GM18499 (cell line): ENCODE results near the gene CTIF.
"Not testable (repeated sequence)": the region's sequence is repeated elsewhere in the genome, so short reads cannot be mapped to it uniquely, and the experiment has no call there.

Source experiments
- ATAC-seq: cut with Tn5 transposase; IDR thresholded peaks from one replicate; pipeline ENCODE4 v1.9.1; 2021; ENCODE audit warnings: moderate number of reproducible peaks; ENCODE audit not compliant: insufficient read depth, unreplicated experiment

Gene CTIF

DNA sequence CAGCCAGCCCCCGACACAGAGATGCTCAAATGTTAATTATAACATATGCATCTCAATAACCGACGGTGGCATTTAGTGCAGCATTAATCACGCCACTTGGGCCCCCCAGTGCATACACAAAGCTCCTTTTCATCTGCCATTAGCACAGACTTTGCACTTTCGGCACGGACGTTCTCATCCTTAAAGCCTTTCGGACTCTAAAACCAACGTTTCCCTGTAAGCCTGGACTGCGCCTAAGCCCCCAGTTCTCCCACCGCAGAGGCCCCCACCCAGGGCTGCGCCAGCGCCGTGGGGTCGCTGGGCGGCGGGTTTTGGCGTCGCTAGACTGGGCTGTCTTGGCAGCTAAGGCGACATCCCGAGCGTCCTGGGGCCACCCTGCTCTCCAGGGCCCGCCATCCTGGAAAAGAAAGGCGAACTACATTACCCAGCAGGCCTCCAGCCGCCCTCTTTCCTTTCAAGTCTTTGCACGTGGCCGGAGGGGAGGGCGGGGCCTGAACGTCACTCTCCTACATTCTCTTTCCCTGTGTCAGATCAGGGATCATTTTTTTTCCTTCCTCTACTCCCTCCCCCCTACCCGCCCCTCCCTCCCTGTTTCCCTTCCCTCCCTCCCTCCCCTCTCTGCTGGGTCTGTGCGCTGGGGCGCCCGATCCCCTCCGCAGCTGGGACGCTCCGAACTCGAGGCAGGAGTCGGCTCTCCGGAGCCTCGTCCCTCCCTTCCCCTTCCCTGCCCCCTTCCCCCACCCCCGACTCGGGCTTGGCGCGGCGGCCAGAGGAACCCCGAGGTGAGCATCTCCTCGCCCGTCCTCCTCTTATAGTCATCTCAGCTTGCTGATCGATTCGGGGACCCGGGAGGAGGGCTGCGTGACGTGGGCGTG, at the start of gene CTIF:
TSS of gene CTIF (plus strand) at position 501 of the 875 bp plus-strand sequence. CDS start 80,535 bp downstream, outside the sequence.
- peak; percentile 55 for ATAC-seq

GRCh38 chr18:48490641-48491293, 48.1 kb upstream of the CTIF start:
- ATAC-seq: no peak

GRCh38 chr18:48492880-48493279, 46.0 kb upstream of the CTIF start:
- ATAC-seq: no peak

- no peak for ATAC-seq
These were observed 45.2 kb upstream of the CTIF start for GRCh38 chr18:48493434-48494230.

DNA sequence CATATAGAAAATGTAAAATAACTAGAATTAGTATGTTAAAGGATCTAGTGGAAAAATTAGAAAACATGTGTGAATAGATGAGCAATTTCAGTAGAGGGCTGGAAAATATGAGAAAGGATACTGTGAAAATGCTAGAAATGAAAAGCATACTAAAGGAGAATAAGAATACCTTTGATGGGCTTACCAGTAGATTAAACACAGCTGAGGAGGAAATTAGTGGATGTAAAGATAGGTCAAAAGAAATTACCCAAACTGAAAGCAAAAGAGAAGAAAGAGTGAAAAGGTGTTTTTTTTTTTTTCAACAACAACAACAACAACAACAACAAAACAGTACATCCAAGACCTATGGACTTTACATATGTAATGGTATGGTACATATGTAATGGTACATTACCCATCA, 41.0 kb upstream of the CTIF start:
- ATAC-seq: no peak

- ATAC-seq: no peak
These were observed 38.3 kb upstream of the CTIF start for GRCh38 chr18:48500517-48500916.

- ATAC-seq: no peak
These were observed 35.9 kb upstream of the CTIF start for GRCh38 chr18:48502906-48503305.

DNA sequence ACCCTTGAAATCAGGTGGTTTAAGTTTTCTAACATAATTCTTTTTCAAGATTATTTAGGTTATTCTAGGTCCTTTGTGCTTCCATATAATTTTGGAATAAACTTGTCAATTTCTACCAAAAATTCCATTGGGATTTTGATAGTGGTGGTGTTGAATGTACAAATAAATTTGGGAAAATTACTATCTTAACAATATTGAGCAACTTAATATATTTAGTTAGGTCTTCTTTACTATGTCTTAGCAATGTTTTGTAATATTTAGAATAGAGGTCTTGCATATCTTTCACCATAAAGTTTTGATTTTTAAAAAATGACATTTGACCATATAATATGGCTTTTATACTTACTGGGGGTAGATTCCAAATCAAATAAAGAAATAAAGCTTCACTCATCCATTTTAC, 34.0 kb upstream of the CTIF start:
- ATAC-seq: no peak

DNA sequence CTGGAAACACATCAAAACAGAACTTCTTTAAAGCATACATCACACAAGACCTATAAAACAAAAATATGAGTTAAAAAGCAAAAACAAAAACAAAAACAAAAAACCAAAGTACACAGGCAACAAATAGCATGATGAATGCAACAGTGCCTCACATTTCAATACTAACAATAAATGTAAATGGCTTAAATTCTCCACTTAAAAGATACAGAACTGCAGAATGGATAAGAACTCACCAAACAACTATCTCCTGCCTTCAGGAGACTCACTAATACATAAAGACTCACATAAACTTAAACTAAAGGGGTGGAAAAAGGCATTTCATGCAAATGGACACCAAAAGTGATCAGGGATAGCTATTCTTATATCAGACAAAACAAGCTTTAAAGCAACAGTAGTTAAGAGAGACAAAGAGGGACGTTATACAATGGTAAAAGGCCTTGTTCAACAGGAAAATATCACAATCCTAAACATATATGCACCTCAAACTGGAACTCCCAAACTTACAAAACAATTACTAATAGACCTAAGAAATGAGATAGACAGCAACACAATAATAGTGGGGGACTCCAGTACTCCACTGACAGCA, 31.8 kb upstream of the CTIF start:
- not testable (repeated sequence) for ATAC-seq

GRCh38 chr18:48512498-48512897, 26.3 kb upstream of the CTIF start:
- not testable (repeated sequence) for ATAC-seq

DNA sequence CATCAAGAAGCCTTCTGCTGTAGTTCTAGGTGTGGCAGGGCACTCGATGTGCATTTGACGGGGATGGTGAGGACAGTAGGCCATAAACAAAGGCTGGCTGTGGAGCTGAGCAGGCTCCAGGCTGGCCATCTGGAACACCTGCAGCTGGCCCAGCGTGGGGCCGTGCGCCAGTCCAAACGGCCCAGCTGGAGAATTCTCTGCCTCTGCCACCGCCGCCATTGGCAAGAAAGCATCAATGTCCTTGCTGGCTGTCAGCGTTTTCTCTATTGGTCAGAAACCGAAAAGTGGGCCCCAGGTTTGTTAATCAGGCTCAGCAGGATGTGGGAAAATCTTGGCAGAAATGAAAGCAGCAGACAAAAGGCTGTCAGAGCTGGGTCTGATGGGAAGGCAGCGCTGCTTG, 24.0 kb upstream of the CTIF start:
- no peak for ATAC-seq

DNA sequence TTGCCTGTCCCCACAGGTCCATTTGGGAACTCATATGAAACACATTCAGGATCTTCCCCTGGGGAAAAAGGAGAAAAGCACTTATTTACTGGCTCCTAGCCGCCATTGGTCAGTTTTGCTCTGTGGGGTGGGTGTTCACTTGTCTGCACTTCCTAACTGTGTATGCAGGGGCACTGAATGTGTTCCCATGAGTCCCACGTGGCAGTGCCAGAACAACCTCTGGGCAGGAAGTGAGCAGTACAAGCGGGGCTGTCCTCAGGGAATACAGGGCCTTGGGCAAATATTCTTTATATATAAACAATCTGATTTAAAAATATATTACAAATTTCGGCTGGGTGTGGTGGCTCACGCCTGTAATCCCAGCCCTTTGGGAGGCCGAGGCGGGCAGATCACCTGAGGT, 21.8 kb upstream of the CTIF start:
- no peak for ATAC-seq

GRCh38 chr18:48519431-48520100, 19.3 kb upstream of the CTIF start:
- no peak for ATAC-seq

GRCh38 chr18:48521723-48522122, 17.1 kb upstream of the CTIF start:
- no peak for ATAC-seq

GRCh38 chr18:48525671-48526070, 13.2 kb upstream of the CTIF start:
- no peak for ATAC-seq

DNA sequence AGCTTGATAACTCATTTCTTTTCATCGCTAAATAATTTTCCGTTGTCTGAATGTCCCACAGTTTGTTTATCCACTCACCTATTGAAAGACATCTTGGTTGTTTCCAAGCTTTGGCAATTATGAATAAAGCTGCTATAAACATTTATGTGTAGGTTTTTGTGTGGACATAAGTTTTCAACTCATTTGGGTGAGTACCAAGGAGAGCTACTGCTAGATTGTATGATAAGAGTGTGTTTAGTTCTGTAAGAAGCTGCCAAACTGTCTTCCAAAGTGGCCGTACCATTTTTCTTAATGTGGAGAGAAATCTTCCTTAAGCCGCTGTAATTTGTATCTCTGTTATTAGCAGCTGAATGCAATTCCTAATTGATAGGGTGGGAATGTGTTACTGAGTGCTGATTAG, 11.4 kb upstream of the CTIF start:
- no peak for ATAC-seq

GRCh38 chr18:48528861-48529260, 10.0 kb upstream of the CTIF start:
- ATAC-seq: no peak

DNA sequence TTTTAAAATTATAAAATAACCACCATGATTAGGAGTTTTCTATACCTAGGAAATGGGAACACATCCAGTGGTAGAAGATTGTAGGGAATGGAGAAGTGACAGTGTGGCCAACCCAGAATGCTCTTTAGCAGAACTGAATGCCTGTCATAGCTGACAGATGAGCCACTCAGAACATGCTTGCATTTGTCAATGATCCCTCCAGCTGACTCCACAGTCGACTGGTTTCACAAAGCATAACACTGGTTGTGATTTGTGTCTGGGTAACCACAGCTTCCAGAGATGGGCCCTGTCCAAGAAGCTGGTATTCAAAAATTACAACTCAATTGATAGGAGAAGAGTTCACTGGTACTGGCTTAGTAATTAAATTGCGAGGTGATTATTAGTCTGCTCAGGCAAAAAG, 9.0 kb upstream of the CTIF start:
- ATAC-seq: no peak

DNA sequence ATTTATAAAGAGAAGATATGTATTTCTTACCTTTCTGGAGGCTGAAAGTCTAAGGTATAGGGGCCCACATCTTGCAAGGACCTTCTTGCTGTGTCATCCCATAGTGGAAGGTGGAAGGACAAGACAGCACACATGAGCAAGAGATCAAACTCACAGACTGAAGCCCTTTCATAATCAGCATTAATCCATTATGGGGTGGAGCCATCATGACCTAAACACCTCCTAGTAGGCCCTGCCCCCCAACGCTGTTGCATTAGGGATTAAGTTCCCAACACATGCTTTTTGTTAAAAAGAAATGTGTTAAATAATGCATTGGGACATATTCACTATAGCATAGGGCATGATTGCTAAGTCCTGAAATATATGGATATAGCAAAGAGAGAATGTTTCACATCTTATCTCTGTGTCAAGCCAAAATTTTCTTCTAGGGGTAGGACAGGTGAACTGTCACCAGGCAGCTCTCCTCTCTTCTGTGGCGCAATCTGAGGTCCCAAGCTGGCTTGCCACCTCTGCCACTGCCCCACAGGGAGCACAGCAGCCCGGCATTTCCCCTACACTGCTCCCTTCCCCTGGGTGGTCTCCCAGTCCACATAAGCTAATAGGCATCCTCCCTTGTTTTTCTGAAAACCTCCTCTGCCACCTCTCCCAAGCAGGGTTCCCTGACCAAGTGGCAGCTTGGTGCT, 8.3 kb upstream of the CTIF start:
- ATAC-seq: no peak

- ATAC-seq: no peak
These were observed 7.8 kb upstream of the CTIF start for GRCh38 chr18:48531082-48531403.
